Astrocyte of the spinal cord (primary cell): ENCODE measurements around the gene BNIPL.

Source experiments
- DNase-seq: peaks from one replicate; pipeline ENCODE4 v3.0.0; 2011; ENCODE audit warnings: low read depth, low spot score
- H3K4me3 ChIP-seq: 2 replicates; pipeline ENCODE4 v1.5.1; 2011; ENCODE audit warnings: low read depth, mild to moderate bottlenecking, low read length, moderate library complexity
- in situ Hi-C: cut with HindIII; loops from 2 replicates; pipeline ENCODE4 v1.10.0; 2017; ENCODE audit warnings: low sequenced_read_pairs
- TF ChIP-seq, protein P1 (sequence below): IDR thresholded peaks from 2 replicates; pipeline ENCODE4 v1.5.1; 2012; ENCODE audit warnings: low read depth, mild to moderate bottlenecking, low read length, inconsistent platforms

The BNIPL gene

DNA sequence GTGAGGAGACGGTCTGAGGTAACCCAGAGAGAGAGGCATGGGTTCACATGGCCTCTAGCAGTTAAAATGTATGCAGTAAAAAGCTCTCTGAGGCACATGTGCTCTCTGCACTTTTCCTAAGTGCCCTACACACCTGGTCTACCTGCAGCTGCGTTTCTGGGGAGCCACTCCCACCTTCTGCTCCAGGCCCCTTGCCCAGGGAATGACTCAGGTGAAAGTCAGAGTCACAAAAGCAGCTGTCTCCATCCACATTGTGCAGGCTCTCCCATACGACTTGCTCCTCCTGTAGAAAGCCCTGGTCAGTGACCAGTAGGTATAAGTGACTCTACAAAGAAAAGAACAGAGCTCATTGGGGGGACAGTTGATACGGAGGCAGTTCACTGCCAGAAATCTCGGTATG, 38.4 kb upstream of the BNIPL start:
- in situ Hi-C loops, result no loop called here
- no peak overlapping the region for H3K4me3 ChIP-seq
- no peak for DNase-seq
- TF ChIP-seq, protein P1, sequence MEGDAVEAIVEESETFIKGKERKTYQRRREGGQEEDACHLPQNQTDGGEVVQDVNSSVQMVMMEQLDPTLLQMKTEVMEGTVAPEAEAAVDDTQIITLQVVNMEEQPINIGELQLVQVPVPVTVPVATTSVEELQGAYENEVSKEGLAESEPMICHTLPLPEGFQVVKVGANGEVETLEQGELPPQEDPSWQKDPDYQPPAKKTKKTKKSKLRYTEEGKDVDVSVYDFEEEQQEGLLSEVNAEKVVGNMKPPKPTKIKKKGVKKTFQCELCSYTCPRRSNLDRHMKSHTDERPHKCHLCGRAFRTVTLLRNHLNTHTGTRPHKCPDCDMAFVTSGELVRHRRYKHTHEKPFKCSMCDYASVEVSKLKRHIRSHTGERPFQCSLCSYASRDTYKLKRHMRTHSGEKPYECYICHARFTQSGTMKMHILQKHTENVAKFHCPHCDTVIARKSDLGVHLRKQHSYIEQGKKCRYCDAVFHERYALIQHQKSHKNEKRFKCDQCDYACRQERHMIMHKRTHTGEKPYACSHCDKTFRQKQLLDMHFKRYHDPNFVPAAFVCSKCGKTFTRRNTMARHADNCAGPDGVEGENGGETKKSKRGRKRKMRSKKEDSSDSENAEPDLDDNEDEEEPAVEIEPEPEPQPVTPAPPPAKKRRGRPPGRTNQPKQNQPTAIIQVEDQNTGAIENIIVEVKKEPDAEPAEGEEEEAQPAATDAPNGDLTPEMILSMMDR, result no peak

- in situ Hi-C loops, result no loop called here
- TF ChIP-seq, protein P1, result no peak
- DNase-seq, result peak; percentile 84
- H3K4me3 ChIP-seq, result no peak overlapping the region
Measured at GRCh38 chr1:150999051-150999674, 37.2 kb upstream of the BNIPL start.

- no peak overlapping the region for H3K4me3 ChIP-seq
- in situ Hi-C loops, result no loop called here
- DNase-seq, result no peak
- TF ChIP-seq, protein P1, result no peak
Measured at GRCh38 chr1:150999926-151000325, 36.5 kb upstream of the BNIPL start.

- in situ Hi-C loops, result no loop called here
- DNase-seq, result no peak
- no peak overlapping the region for H3K4me3 ChIP-seq
- TF ChIP-seq, protein P1, result no peak
Measured at GRCh38 chr1:151000408-151000807, 36.0 kb upstream of the BNIPL start.

GRCh38 chr1:151001602-151002001, 34.8 kb upstream of the BNIPL start:
- in situ Hi-C loops, result no loop called here

GRCh38 chr1:151002051-151002450, 34.3 kb upstream of the BNIPL start:
- H3K4me3 ChIP-seq, result no peak overlapping the region
- TF ChIP-seq, protein P1, result no peak
- in situ Hi-C loops, result no loop called here
- DNase-seq, result no peak

More at GRCh38 chr1:151001602-151002001, 34.8 kb upstream of the BNIPL start:
- no peak overlapping the region for H3K4me3 ChIP-seq
- DNase-seq, result no peak
- TF ChIP-seq, protein P1, result no peak
